ENCODE measurements around the gene TTLL4.

GRCh38 chr2:218748741-218749441 lies 38.3 kb downstream of the TTLL4 start:
- TF ChIP-seq, protein P1, sequence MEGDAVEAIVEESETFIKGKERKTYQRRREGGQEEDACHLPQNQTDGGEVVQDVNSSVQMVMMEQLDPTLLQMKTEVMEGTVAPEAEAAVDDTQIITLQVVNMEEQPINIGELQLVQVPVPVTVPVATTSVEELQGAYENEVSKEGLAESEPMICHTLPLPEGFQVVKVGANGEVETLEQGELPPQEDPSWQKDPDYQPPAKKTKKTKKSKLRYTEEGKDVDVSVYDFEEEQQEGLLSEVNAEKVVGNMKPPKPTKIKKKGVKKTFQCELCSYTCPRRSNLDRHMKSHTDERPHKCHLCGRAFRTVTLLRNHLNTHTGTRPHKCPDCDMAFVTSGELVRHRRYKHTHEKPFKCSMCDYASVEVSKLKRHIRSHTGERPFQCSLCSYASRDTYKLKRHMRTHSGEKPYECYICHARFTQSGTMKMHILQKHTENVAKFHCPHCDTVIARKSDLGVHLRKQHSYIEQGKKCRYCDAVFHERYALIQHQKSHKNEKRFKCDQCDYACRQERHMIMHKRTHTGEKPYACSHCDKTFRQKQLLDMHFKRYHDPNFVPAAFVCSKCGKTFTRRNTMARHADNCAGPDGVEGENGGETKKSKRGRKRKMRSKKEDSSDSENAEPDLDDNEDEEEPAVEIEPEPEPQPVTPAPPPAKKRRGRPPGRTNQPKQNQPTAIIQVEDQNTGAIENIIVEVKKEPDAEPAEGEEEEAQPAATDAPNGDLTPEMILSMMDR (IDR thresholded peaks at IDR 0.05; ENCODE audit: insufficient read depth, low read length), result no peak
- TF ChIP-seq POLR2AphosphoS5 (IDR thresholded peaks at IDR 0.05; ENCODE audit: low read depth), result no peak
- TF ChIP-seq, protein P2, sequence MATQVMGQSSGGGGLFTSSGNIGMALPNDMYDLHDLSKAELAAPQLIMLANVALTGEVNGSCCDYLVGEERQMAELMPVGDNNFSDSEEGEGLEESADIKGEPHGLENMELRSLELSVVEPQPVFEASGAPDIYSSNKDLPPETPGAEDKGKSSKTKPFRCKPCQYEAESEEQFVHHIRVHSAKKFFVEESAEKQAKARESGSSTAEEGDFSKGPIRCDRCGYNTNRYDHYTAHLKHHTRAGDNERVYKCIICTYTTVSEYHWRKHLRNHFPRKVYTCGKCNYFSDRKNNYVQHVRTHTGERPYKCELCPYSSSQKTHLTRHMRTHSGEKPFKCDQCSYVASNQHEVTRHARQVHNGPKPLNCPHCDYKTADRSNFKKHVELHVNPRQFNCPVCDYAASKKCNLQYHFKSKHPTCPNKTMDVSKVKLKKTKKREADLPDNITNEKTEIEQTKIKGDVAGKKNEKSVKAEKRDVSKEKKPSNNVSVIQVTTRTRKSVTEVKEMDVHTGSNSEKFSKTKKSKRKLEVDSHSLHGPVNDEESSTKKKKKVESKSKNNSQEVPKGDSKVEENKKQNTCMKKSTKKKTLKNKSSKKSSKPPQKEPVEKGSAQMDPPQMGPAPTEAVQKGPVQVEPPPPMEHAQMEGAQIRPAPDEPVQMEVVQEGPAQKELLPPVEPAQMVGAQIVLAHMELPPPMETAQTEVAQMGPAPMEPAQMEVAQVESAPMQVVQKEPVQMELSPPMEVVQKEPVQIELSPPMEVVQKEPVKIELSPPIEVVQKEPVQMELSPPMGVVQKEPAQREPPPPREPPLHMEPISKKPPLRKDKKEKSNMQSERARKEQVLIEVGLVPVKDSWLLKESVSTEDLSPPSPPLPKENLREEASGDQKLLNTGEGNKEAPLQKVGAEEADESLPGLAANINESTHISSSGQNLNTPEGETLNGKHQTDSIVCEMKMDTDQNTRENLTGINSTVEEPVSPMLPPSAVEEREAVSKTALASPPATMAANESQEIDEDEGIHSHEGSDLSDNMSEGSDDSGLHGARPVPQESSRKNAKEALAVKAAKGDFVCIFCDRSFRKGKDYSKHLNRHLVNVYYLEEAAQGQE (IDR thresholded peaks at IDR 0.05; ENCODE audit: insufficient replicate concordance, low read depth), result no peak
- TF ChIP-seq GABPA (IDR thresholded peaks at IDR 0.05; ENCODE audit: low read depth), result no peak
- TF ChIP-seq SPI1 (IDR thresholded peaks at IDR 0.05; ENCODE audit: borderline replicate concordance, low read depth), result no peak
